Measurements from ENCODE around the gene ARRDC1. TPM values are rescaled to one million over a fixed set of nuclear protein-coding genes. Genes with fewer than 3 reads are reported as not detected.

ARRDC1 gene
- total RNA-seq, 4 donors from 2014 or later, result 53.3 to 121 (median 89.6) TPM

- peaks cover 3 to 53% (median 24%) of the 10 kb centered on the region in 3 donors for H3K4me1 ChIP-seq
- no peaks in the 10 kb centered on the region for H3K27me3 ChIP-seq
- H3K9me3 ChIP-seq, result no peaks in the 10 kb centered on the region
- no peaks in the 10 kb centered on the region for H3K36me3 ChIP-seq
- 81 to 83% methylated on average over 5 of the region's 5 CpGs for WGBS, 2 donors
- no peak overlapping the region for H3K4me3 ChIP-seq
- H3K27ac ChIP-seq, result no peak overlapping the region
- DNase-seq, result no peak
- intact Hi-C loops (cut with DNase I), result no loop called here
- TF ChIP-seq CTCF (IDR thresholded peaks at IDR 0.05) (no peak), POLR2A (IDR thresholded peaks at IDR 0.05) (no peak)
Observed at GRCh38 chr9:137634016-137634415, 28.5 kb downstream of the ARRDC1 start.

- Histone ChIP-seq H3K4me3 (no peak overlapping the region), H3K36me3 (peaks cover 0 to 23% (median 0%) of the 10 kb centered on the region in 3 donors), H3K27ac (no peak overlapping the region), H3K27me3 (no peaks in the 10 kb centered on the region), H3K4me1 (peaks cover 0 to 22% (median 17%) of the 10 kb centered on the region in 3 donors), H3K9me3 (no peaks in the 10 kb centered on the region)
- intact Hi-C loops (cut with DNase I), result no loop called here
- DNase-seq, result no peak
- no peak for TF ChIP-seq POLR2A (IDR thresholded peaks at IDR 0.05)
- WGBS, 2 donors, result 85 to 86% methylated on average over 6 of the region's 6 CpGs
Observed at GRCh38 chr9:137638680-137639079, 33.2 kb downstream of the ARRDC1 start.

- H3K36me3 ChIP-seq, result peaks cover 0 to 29% (median 0%) of the 10 kb centered on the region in 3 donors
- H3K27ac ChIP-seq, result peak overlapping the region in 3 of 4 donors; percentile 5 to 42 (median 39)
- WGBS, 2 donors, result 62 to 64% methylated on average over 12 of the region's 12 CpGs
- intact Hi-C loops (cut with DNase I), result no loop called here
- DNase-seq, result no peak
- H3K27me3 ChIP-seq, result no peaks in the 10 kb centered on the region
- H3K4me1 ChIP-seq, result peaks cover 0 to 22% (median 17%) of the 10 kb centered on the region in 3 donors
- H3K9me3 ChIP-seq, result no peaks in the 10 kb centered on the region
- peak overlapping the region in 1 of 4 donors; percentile 47 for H3K4me3 ChIP-seq
- TF ChIP-seq POLR2A (IDR thresholded peaks at IDR 0.05) (no peak), CTCF (IDR thresholded peaks at IDR 0.05) (no peak)
Observed at GRCh38 chr9:137639303-137640051, 34.0 kb downstream of the ARRDC1 start.

- Histone ChIP-seq H3K4me1 (peaks cover 0 to 22% (median 17%) of the 10 kb centered on the region in 3 donors), H3K4me3 (no peak overlapping the region), H3K9me3 (no peaks in the 10 kb centered on the region), H3K27ac (no peak overlapping the region), H3K36me3 (peaks cover 0 to 33% (median 0%) of the 10 kb centered on the region in 3 donors), H3K27me3 (no peaks in the 10 kb centered on the region)
- TF ChIP-seq POLR2A (IDR thresholded peaks at IDR 0.05), result no peak
- no peak for TF ChIP-seq CTCF (IDR thresholded peaks at IDR 0.05)
- WGBS, 2 donors, result 91% methylated on average over 5 of the region's 5 CpGs
- intact Hi-C loops (cut with DNase I), result no loop called here
- no peak for DNase-seq
Observed at GRCh38 chr9:137640862-137641261, 35.4 kb downstream of the ARRDC1 start.

- Histone ChIP-seq H3K27ac (no peak overlapping the region), H3K9me3 (no peaks in the 10 kb centered on the region), H3K4me3 (no peak overlapping the region), H3K36me3 (peaks cover 0 to 46% (median 0%) of the 10 kb centered on the region in 3 donors), H3K27me3 (no peaks in the 10 kb centered on the region), H3K4me1 (peaks cover 0 to 22% (median 17%) of the 10 kb centered on the region in 3 donors)
- no peak for DNase-seq
- no peak for TF ChIP-seq POLR2A (IDR thresholded peaks at IDR 0.05)
- 95 to 96% methylated on average over 10 of the region's 10 CpGs for WGBS, 2 donors
- intact Hi-C loops (cut with DNase I), result no loop called here
Observed at GRCh38 chr9:137642118-137642601, 36.7 kb downstream of the ARRDC1 start.

GRCh38 chr9:137642892-137643291 lies 37.4 kb downstream of the ARRDC1 start:
- H3K27me3 ChIP-seq, result no peaks in the 10 kb centered on the region
- WGBS, 2 donors, result 97% methylated on average over 5 of the region's 5 CpGs
- TF ChIP-seq POLR2A (IDR thresholded peaks at IDR 0.05) (no peak), CTCF (IDR thresholded peaks at IDR 0.05) (no peak)
- no peak overlapping the region for H3K27ac ChIP-seq
- peaks cover 0 to 21% (median 17%) of the 10 kb centered on the region in 3 donors for H3K4me1 ChIP-seq
- intact Hi-C loops (cut with DNase I), result no loop called here
- H3K9me3 ChIP-seq, result no peaks in the 10 kb centered on the region
- DNase-seq, result no peak
- H3K36me3 ChIP-seq, result peaks cover 0 to 53% (median 0%) of the 10 kb centered on the region in 3 donors
- no peak overlapping the region for H3K4me3 ChIP-seq
